Stimulated activated CD4-positive, alpha-beta T cell treated with anti-CD3 and anti-CD28 coated beads, Interleukin-15, amount 100 ng/mL, for 48 hours (primary cell): Measurements from ENCODE around the gene DGKQ.
"Not testable (repeated sequence)": the region's sequence is repeated elsewhere in the genome, so short reads cannot be mapped to it uniquely, and the experiment has no call there.

Source experiments
- DNase-seq, 2 donors: peaks; one replicate each; pipeline ENCODE4 v3.0.0-alpha.2; 2020; ENCODE audit warnings: low read depth in 2 of 2

DGKQ gene

DNA sequence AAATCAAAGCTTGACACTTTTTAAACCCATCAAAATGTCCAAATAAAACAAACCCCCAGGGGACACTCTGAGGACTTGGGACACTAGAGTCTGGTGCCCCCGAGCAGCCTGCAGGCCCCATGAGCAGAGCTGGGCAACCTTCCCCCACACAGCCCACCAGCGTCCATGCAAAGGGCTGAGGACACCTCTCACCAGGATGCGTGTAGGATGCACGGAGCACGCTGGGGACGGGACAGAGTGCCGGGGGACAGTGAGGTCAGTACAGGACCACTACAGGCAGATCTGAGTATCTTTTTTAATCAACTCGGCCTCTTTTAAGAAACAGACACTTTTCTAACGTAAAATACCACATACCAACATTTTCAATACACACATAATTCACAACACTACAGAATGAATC, 48.2 kb downstream of the DGKQ start:
- no peak for DNase-seq

DNA sequence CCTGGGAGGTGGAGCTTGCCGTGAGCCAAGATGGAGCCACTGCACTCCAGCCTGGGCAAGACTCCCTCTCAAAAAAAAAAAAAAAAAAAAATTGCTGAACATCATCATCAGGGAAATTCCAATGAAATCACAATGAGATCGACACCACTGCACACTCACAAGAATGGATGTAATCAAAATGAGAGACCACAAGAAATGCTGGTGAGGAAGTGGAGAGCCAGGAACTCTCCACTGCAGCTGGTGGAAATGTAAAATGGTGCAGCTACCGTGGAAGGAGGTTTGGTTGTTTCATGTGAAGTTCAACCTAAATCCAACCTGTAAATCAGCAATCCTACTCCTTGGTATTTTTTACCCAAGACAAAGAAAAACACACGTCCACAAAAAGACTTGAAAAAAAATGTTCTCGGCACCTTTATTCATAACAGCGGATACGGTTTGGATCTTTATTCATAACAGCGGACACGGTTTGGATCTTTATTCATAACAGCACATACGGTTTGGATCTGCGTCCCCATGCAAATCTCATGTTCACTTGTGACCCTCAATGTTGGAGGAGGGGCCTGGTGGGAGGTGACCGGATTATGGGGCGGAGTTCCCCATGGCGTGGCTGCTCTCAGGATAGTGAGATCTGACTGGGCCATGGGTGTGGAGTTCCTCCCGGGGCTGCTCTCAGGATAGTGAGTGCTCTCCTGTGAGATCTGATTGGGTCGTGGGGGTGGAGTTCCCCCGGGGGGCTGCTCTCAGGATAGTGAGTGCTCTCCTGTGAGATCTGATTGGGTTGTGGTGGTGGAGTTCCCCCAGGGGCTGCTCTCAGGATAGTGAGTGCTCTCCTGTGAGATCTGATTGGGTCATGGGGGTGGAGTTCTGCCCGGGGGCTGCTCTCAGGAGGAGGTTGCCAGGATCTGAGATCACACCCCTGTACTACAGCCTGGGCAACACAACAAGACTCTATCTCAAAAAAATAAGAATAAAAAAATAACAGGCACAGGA, 49.0 kb downstream of the DGKQ start:
- no peak for DNase-seq

DNA sequence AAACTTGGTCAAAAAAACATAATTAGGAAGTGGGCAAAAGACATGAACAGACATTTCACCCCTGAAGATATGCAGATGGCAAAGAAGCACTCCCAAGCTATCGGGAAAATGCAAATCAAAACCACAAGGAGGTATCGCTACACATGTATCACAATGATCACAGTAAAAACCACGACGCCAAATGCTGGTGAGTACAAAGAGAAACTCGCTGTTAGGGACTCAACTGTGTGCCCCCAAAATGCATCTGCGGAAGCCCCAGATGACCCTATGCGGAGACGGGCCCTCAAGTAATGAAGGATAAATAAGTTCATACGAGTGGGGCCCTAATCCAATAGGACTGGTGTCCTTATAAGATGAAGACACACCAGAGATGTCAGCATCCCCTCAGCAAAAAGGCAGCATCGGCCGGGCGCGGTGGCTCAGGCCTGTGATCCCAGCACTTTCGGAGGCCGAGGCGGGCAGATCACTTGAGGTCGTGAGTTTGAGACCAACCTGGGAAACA, 51.5 kb downstream of the DGKQ start:
- DNase-seq: no peak

DNA sequence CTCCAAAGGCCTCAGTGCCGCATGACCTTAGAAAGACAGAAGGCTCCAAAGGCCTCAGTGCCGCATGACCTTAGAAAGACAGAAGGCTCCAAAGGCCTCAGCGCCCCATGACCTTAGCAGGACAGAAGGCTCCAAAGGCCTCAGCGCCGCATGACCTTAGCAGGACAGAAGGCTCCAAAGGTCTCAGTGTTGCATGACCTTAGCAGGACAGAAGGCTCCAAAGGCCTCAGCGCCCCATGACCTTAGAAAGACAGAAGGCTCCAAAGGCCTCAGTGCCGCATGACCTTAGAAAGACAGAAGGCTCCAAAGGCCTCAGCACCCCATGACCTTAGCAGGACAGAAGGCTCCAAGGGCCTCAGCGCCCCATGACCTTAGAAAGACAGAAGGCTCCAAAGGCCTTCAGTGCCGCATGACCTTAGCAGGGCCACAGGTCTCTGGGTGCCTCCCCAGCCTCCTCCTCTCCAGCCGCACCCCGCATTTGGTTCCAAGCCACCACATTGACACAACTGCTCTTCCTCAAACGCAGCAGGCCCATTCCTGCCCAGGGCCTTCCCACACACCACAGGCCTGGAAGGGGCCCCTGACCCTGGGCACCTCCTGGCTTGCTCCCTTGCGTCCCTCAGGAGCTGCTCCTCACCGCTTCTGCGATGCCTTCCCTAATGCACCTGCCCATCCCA, 54.2 kb downstream of the DGKQ start:
- DNase-seq: not testable (repeated sequence)

DNA sequence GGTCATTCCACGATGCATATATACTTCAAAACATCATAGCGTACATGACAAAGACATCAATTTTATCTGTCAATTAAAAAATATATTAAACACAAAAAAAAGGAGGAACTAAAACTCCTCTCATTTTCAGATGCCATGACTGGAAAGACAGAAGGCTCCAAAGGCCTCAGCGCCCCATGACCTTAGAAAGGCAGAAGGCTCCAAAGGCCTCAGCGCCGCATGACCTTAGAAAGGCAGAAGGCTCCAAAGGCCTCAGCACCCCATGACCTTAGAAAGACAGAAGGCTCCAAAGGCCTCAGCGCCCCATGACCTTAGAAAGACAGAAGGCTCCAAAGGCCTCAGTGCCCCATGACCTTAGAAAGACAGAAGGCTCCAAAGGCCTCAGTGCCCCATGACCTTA, 54.8 kb downstream of the DGKQ start:
- not testable (repeated sequence) for DNase-seq

DNA sequence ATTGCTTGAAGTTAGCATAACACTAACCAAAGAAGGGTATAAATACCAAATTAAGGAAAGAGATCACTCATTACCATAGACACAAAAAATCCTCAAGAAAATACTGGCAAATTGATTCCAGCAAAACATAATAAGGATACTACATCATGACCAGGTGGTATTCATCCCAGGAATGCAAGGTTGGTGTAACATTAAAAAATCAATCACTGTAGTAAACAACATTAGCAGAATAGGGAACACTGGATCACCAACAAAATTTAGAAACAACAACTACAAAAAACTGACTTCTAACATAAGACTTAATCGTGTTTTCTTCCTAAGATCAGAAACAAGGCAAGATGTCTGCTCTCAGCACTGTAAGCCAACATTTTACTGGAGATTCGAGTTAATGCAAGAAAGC, 55.4 kb downstream of the DGKQ start:
- no peak for DNase-seq

DNA sequence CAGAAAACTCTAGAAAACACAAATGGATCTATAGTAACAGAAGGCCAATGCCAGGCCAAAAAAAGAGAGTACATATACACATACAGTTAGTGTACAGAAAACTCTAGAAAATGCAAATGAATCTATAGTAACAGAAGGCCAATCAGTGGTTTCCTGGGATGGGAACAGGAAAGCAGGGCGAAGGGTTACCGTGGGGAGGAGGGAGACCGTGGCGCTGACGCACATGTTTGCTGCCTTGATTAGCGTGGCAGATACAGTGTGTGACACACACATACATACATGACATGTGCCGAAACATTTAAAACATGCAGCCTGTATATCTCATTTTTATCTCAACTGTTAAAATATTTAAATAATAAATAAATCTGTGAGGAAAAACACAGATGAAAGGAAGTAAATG, 55.9 kb downstream of the DGKQ start:
- DNase-seq: no peak

DNA sequence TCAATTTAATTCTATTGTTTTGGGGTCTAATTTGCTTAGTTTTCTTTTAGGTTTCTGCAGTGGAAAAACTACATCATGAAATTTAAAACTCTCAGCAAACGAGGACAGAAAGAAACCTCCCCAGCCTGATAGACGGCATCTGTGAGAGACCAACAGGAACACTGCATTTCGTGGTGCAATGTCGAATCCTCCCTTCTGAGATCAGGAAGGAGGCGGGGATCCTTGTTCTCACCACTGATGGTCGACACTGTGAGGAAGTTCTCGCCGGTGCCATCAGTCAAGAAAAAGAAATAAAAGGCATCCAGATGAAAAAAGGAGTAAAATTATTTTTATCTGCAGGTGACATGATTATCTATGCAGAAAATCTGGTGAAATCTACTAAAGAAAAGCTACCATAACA, 57.8 kb downstream of the DGKQ start:
- DNase-seq: no peak

DNA sequence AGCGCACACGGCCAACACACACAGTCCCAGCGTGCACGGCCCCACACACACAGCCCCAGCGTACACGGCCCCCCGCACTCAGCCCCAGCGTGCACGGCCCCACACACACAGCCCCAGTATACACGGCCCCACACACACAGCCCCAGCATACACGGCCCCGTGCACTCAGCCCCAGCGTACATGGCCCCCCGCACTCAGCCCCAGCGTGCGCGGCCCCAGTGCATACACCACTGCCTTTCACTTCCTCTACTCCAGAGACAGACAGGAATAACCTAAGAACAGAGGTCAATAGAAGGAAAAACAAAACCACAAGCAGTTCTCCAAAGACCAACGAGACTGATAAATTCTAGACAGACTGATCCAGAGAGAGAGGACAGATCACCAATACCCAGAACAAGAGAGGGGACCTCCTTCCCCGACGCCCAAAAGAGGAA, 58.3 kb downstream of the DGKQ start:
- DNase-seq: no peak

DNA sequence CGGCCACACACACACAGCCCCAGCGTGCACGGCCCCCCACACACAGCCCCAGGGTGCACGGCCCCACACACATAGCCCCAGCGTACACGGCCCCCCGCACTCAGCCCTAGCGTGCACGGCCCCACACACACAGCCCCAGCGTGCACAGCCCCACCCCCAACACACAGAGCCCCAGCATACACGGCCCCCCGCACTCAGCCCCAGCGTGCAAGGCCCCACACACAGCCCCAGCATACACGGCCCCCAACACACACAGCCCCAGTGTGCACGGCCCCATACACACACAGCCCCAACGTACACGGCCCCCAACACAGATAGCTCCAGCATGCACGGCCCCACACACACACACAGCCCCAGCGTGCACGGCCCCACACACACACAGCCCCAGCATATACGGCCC, 58.8 kb downstream of the DGKQ start:
- DNase-seq: no peak

DNA sequence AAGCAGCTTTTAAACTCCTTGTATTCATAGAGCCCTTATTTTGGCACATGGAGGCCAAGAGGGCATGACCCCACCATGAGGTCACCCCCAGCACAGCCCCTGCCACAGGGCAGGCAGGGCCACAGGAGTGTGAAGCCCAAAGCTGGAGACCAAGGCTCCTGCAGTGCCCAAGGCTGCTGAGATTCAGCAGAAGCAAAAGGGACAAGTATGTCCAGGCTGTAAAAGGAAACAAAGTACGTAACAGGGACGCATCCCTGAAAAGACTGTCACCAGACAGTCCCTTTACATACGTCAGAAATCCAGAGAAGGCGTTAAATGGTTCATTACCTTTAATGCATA, 60.1 kb downstream of the DGKQ start:
- no peak for DNase-seq

DNA sequence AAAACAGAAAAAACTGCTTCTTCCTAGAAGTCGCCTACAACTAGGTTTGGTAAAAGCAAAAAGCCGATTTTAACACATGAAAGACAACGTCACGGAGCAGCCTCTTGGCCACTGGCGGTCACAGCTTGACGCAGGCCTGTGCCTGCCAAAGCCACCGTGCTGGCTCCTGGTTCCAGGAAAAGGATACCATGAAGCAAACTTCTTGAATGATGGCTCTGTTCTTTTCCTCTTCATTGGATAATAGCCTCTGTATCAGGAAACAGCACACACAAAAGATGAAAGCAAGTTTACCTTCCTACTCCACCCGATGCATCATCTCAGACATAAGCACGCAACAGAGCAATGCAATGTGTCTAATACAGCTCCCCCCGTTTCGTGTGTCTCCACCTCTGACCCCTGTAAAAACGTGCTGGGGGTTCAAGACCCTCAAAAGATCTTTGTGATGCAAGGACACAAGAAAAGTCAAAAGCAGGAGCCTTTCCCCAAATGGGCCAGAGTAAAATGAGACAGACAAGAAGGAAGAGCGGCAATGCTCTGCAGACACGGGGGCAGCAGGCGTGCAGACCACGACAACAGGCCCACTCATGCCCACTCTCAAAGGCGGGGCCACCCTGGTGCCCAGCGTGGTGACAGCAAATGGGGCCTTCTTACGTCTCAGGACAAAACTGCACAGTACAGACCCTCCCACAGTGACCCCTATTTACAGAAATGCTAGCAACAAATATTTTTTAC, 60.7 kb downstream of the DGKQ start:
- DNase-seq: no peak

DNA sequence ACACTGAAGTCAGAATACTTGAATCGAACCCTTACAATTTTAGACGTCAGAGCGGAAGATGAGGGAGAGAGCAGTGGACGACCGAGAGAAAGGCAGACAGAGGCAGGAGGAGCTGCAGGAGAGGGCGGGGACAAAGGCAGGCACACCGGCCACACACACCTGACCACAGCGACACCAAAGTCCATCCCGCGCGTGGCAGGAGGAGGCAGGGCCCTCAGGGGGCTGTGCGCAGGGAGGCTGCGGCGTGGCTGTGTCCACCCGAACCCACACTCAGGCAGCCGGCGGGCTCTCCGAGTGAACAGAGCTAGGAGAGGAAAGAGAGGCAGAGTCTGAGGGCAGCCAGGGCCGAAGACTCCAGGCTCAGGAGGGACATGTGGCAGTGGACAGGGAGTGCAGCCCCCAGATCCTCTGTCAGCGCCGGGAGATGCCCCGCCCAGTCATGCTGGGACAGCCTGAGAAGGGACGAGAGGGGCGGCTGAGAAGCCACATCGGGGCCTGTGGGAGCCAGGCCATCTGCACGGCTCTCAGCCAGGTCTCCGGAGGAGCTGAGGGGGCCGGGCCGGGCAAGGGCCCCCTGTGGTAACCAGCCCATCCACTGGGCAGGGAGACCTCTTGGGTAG, 61.4 kb downstream of the DGKQ start:
- no peak for DNase-seq

DNA sequence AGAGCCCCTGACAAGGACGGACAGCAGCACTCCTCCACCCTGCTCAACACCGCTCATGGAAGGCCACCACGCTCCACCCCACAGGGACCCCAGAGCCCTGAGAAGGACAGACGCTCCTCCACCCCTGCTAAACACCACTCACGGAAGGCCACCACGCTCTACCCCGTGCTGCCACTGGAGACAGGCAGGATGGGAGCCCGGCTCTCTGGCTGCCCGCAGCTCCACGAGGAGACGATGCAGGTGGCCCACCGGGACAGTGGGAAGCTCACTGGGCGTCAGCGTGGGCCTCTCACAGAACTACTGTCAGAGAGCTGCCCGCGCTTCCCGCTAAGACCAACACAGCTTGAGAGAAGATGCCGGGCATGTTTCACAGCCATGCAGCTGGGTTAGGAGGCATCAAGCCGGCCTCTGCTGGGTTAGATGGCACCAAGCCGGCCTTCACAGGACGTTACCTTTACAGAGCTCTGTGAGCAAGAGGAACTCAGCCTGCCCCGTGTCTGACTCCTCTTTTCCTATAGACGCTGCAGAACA, 62.1 kb downstream of the DGKQ start:
- DNase-seq: no peak

DNA sequence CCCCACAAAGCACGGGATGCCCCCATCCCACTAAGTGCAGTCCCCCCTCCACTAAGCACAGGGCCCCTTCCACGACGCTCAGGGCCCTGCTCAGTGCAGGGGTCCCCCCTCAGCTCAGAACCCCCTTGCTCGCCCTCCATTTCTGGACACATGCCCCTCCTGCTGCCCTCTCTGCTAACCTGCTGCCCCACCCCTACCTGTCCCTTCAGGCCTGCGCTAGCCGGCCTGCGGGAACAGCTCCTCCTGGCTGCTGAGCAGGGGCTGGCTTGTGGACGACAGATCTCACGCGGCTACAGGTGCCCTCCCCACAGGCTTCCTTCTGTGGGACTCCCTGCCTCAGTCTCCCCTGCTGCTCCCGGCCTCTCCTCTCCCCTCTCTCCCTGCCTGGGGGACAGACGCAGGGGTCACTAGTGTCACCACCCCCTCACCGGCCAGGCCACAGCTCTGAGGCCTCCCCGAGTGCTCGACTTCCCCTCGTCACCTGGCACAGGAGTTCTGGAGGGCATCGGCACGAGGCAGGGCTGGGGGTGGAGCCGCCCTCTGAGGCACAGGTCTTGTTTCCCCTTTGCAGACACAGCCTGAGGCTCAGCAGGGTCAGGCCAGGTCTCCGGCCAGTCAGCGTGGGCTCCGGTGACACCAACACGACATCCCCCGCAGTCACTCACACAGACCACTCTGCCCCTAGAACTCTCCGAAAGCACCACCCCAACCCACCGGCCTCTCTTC, 62.8 kb downstream of the DGKQ start:
- no peak for DNase-seq

DNA sequence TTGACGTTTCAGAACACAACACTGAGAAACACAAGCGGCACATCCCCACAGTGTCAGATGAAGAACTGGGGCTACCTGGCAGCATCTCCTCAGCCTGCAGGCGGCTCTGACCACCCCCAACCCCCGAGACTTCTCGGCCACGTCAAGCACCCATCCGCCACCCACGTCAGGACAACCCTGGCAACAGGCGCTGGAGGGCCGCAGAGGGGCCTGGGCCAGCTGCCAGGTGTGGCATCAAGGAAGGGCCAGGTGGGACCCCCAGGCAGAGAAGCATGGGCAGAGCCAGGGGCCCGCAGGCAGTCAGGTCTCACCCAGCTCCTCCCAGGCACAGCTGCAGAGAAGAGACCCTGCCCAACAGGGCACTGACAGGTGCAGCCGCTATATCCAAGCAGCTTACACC, 63.5 kb downstream of the DGKQ start:
- no peak for DNase-seq

DNA sequence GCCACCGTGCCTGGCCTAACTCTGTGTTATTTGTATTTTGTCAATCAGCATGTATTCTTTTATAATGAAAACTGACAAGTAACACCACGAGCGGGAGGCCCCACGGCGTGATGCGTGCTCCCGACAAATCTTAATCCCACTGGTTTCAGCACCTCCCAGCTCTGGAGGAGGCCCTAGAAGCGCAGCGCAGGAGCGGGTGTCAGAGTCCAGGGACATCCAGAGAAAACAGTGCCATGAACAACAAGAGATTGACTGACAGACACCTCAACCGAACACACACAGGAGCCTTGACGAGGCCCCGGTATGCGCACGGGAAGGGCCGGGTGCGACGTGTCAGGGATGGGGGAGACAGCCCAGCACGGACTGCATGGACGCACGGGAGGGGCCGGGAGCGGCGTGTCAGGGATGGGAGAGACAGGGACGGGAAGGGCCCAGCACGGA, 64.2 kb downstream of the DGKQ start:
- no peak for DNase-seq
